Measurements from ENCODE around the gene NOTCH2.

GRCh38 chr1:119935373-119935772 is 134.1 kb downstream of the NOTCH2 start:
- TF ChIP-seq CTCF (IDR thresholded peaks at IDR 0.05; ENCODE audit: low read depth, low read length) (no peak), MAX (IDR thresholded peaks at IDR 0.05; ENCODE audit: low read depth, low read length) (no peak), POLR2A (IDR thresholded peaks at IDR 0.05; ENCODE audit: extremely low read depth, insufficient read length) (no peak)
